ENCODE measurements around the gene TAF1L.

Gene TAF1L, protein sequence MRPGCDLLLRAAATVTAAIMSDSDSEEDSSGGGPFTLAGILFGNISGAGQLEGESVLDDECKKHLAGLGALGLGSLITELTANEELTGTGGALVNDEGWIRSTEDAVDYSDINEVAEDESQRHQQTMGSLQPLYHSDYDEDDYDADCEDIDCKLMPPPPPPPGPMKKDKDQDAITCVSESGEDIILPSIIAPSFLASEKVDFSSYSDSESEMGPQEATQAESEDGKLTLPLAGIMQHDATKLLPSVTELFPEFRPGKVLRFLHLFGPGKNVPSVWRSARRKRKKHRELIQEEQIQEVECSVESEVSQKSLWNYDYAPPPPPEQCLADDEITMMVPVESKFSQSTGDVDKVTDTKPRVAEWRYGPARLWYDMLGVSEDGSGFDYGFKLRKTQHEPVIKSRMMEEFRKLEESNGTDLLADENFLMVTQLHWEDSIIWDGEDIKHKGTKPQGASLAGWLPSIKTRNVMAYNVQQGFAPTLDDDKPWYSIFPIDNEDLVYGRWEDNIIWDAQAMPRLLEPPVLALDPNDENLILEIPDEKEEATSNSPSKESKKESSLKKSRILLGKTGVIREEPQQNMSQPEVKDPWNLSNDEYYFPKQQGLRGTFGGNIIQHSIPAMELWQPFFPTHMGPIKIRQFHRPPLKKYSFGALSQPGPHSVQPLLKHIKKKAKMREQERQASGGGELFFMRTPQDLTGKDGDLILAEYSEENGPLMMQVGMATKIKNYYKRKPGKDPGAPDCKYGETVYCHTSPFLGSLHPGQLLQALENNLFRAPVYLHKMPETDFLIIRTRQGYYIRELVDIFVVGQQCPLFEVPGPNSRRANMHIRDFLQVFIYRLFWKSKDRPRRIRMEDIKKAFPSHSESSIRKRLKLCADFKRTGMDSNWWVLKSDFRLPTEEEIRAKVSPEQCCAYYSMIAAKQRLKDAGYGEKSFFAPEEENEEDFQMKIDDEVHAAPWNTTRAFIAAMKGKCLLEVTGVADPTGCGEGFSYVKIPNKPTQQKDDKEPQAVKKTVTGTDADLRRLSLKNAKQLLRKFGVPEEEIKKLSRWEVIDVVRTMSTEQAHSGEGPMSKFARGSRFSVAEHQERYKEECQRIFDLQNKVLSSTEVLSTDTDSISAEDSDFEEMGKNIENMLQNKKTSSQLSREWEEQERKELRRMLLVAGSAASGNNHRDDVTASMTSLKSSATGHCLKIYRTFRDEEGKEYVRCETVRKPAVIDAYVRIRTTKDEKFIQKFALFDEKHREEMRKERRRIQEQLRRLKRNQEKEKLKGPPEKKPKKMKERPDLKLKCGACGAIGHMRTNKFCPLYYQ (N-terminal part only)

DNA sequence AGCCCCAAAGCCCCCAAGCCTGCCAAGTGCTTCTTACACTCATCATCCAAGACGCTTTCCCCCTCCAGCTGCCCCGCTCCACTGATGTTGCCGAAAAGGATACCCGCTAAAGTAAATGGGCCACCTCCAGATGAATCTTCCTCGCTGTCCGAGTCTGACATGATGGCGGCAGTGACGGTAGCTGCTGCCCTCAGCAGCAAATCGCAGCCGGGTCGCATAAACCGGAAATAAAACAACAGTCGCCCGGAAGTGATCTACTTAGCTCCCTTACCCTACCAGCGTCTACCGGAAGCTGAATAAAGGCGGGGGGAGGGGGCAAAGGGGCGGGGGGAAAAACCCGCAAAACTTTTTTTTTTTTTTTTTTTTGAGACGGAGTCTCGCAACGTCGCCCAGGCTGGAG, at the start of gene TAF1L:
Gene TAF1L (minus strand): TSS at position 308 of the 400 bp plus-strand sequence. CDS start 90 bp downstream, at position 218.
- TF ChIP-seq, protein P1, sequence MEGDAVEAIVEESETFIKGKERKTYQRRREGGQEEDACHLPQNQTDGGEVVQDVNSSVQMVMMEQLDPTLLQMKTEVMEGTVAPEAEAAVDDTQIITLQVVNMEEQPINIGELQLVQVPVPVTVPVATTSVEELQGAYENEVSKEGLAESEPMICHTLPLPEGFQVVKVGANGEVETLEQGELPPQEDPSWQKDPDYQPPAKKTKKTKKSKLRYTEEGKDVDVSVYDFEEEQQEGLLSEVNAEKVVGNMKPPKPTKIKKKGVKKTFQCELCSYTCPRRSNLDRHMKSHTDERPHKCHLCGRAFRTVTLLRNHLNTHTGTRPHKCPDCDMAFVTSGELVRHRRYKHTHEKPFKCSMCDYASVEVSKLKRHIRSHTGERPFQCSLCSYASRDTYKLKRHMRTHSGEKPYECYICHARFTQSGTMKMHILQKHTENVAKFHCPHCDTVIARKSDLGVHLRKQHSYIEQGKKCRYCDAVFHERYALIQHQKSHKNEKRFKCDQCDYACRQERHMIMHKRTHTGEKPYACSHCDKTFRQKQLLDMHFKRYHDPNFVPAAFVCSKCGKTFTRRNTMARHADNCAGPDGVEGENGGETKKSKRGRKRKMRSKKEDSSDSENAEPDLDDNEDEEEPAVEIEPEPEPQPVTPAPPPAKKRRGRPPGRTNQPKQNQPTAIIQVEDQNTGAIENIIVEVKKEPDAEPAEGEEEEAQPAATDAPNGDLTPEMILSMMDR (IDR thresholded peaks at IDR 0.05): no peak

DNA sequence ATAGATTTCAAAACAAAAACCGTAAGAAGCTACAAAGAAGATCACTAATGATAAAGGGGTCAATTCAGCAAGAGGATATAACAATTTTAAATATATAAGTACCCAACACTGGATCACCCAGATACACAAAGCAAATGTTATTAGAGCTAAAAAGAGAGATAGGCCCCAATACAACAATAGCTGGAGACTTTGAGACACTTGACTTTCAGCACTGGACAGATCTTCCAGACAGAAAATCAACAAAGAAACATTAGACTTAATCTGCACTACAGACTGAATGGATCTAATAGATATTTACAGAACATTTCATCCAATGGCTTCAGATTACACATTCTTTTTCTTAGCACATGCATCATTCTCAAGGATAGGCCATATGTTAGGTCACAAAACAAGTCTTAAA, 46.3 kb upstream of the TAF1L start:
- TF ChIP-seq, protein P1 (IDR thresholded peaks at IDR 0.05): no peak

DNA sequence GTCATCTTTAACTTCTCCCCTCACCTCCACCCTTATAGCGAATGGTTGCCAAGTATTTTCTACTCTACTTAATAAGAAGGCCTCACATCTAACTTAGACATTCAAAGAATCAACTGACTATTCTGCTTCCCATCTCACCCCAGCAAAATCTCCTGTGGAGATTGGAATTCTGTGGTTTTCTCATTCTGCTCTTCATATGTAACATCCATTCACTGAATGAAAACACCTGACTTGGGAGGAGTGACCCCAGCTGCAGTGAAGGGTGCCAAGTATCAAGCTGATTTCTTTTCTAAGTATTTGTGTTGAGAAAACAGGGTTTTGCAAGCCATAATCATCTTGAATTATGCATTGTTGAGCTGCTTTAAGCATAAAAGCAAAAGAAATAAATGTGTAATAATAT, 42.5 kb upstream of the TAF1L start:
- TF ChIP-seq, protein P1 (IDR thresholded peaks at IDR 0.05): no peak

DNA sequence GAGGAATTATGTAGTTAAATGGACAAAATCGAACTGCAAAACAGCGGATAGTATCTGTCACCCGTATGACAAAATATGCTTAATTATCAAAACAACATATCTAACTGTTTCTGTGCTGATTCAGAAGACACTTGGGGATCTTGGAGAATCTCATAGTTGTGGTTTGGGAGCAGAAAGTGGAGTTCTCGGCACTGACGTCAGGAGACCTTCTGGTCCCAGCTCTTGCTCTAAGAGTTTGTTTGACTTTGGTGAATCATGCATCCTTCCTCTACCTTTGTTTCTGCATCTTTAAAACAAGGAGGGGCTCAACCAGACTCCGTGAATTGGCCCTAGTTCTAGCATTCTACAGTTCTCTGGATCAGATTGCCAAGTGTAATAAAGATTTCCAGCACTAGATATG, 37.0 kb upstream of the TAF1L start:
- TF ChIP-seq, protein P1 (IDR thresholded peaks at IDR 0.05): no peak

DNA sequence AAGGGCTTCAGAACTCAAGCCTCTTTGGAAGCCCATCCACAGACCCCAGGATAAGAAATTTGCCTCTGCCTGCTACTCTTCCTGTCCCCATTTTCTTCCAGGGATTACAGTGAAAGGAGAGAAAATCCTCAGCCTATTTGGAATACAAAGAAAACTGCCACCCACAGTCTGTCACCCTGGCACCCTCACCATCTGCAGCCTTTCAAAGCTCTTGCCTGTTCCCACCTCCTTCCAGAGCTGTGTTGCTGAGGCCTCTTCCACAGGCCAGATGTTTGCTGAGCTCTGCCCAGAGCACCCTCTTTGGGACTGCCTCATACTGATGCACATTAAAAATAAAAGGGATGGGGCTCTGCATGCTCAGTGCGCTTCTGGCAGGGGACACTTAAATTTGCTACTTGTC, 35.9 kb upstream of the TAF1L start:
- TF ChIP-seq, protein P1 (IDR thresholded peaks at IDR 0.05): no peak

DNA sequence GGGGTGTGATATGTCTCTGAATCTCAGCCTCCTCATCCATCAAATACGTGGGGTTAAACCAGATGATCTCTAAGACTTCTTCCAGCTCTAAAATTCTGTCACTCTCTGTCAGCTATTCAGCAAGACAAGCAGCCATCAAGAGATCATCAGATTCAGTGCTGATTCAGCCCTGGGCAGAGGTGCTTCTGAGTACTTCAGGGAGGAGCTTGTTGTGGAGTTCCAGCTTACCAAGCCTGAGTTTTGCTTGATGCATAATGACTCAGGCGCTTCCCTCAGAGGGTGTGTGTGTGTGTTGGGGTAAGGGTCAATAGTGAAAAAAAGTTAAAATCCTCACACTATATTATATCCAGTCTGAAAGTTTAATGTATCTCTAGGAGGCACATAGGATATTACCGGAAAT, 29.6 kb upstream of the TAF1L start:
- TF ChIP-seq, protein P1 (IDR thresholded peaks at IDR 0.05): no peak

DNA sequence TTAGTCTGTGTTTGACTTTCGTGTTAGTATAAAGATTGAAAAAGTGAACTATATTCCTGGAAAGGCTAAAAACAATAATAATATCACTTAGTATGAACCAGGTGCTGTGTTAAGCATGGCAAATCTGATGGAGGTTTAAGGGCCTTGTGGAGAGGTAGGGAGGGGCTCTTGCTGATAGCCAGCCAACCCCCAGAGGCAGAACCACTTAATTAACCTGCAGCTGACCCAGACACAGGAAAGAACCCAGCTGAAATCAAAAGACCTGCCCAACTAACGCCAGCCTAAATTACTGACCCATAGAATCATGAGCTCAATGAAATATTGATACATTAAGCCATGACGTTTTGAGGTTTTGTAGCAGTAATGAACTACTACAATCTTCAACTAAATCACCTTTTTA, 28.3 kb upstream of the TAF1L start:
- TF ChIP-seq, protein P1 (IDR thresholded peaks at IDR 0.05): no peak

All from LNCAP (cell line).